ENCODE measurements around the gene TEDC1.

Gene TEDC1

GRCh38 chr14:105468621-105469241, 22.3 kb upstream of the TEDC1 start:
- TF ChIP-seq EGR1 (IDR thresholded peaks at IDR 0.05) (peak; percentile 74), YY1 (IDR thresholded peaks at IDR 0.05; ENCODE audit: low read depth) (0 out of 2 replicates have a peak, but pooled peaks have one; percentile 13), FOXM1 (IDR thresholded peaks at IDR 0.05; ENCODE audit: borderline replicate concordance, low read depth) (0 out of 2 replicates have a peak, but pooled peaks have one; percentile 22), RAD21 (IDR thresholded peaks at IDR 0.05; ENCODE audit: low read depth) (no peak), TEAD4 (IDR thresholded peaks at IDR 0.05) (no peak), NFIC (IDR thresholded peaks at IDR 0.05) (peak; percentile 93), CEBPB (IDR thresholded peaks at IDR 0.05) (no peak), EP300 (IDR thresholded peaks at IDR 0.05; ENCODE audit: borderline replicate concordance) (peak; percentile 88), ZBTB7A (IDR thresholded peaks at IDR 0.05; ENCODE audit: low read depth) (peak; percentile 85; the same call in 1 of the 2 replicates), CREB1 (IDR thresholded peaks at IDR 0.05; ENCODE audit: low read depth) (no peak), TCF12 (IDR thresholded peaks at IDR 0.05; ENCODE audit: low read depth) (peak; percentile 87), TAF1 (IDR thresholded peaks at IDR 0.05; ENCODE audit: low read depth) (no peak)
- TF ChIP-seq, protein P1, sequence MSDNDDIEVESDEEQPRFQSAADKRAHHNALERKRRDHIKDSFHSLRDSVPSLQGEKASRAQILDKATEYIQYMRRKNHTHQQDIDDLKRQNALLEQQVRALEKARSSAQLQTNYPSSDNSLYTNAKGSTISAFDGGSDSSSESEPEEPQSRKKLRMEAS (IDR thresholded peaks at IDR 0.05), result 0 out of 2 replicates have a peak, but pooled peaks have one; percentile 61
- TF ChIP-seq, protein P2, sequence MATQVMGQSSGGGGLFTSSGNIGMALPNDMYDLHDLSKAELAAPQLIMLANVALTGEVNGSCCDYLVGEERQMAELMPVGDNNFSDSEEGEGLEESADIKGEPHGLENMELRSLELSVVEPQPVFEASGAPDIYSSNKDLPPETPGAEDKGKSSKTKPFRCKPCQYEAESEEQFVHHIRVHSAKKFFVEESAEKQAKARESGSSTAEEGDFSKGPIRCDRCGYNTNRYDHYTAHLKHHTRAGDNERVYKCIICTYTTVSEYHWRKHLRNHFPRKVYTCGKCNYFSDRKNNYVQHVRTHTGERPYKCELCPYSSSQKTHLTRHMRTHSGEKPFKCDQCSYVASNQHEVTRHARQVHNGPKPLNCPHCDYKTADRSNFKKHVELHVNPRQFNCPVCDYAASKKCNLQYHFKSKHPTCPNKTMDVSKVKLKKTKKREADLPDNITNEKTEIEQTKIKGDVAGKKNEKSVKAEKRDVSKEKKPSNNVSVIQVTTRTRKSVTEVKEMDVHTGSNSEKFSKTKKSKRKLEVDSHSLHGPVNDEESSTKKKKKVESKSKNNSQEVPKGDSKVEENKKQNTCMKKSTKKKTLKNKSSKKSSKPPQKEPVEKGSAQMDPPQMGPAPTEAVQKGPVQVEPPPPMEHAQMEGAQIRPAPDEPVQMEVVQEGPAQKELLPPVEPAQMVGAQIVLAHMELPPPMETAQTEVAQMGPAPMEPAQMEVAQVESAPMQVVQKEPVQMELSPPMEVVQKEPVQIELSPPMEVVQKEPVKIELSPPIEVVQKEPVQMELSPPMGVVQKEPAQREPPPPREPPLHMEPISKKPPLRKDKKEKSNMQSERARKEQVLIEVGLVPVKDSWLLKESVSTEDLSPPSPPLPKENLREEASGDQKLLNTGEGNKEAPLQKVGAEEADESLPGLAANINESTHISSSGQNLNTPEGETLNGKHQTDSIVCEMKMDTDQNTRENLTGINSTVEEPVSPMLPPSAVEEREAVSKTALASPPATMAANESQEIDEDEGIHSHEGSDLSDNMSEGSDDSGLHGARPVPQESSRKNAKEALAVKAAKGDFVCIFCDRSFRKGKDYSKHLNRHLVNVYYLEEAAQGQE (IDR thresholded peaks at IDR 0.05; ENCODE audit: low read depth), result no peak
- TF ChIP-seq, protein P3, sequence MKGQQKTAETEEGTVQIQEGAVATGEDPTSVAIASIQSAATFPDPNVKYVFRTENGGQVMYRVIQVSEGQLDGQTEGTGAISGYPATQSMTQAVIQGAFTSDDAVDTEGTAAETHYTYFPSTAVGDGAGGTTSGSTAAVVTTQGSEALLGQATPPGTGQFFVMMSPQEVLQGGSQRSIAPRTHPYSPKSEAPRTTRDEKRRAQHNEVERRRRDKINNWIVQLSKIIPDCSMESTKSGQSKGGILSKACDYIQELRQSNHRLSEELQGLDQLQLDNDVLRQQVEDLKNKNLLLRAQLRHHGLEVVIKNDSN (IDR thresholded peaks at IDR 0.05), result 0 out of 2 replicates have a peak, but pooled peaks have one; percentile 9

DNA sequence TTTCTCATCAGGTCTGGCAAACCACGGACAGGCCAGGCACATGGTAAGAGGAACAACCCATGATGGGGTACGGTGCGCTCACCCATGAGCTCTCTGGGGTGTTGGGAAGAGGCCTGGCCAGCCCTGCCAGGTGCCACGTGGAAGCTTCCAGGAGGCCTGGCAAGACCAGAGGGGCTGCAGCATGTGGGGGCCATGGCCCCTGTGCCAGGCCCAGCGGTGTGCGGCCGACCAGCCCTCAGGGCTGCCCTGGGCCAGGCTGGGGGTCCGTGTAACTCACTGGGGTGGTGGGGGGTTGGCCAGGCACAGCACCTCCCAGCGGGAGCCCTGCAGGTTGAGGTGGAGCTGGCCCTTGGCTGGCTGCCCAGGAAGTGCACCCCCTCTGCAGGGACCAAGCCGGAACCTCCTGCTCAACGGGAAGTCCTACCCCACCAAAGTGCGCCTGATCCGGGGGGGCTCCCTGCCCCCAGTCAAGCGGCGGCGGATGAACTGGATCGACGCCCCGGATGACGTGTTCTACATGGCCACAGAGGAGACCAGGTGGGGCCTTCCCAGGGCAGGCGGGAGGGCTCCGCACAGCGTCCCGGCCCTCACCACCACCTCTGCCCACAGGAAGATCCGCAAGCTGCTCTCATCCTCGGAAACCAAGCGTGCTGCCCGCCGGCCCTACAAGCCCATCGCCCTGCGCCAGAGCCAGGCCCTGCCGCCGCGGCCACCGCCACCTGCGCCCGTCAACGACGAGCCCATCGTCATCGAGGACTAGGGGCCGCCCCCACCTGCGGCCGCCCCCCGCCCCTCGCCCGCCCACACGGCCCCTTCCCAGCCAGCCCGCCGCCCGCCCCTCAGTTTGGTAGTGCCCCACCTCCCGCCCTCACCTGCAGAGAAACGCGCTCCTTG, 21.3 kb upstream of the TEDC1 start:
- TF ChIP-seq, protein P2 (IDR thresholded peaks at IDR 0.05; ENCODE audit: low read depth), result no peak
- TF ChIP-seq FOXM1 (IDR thresholded peaks at IDR 0.05; ENCODE audit: borderline replicate concordance, low read depth), result peak; percentile 85
- TF ChIP-seq, protein P3 (IDR thresholded peaks at IDR 0.05), result peak; percentile 53
- peak; percentile 80; the same call in 1 of the 2 replicates for TF ChIP-seq ZBTB7A (IDR thresholded peaks at IDR 0.05; ENCODE audit: low read depth)
- peak; percentile 83 for TF ChIP-seq TEAD4 (IDR thresholded peaks at IDR 0.05)
- no peak for TF ChIP-seq RAD21 (IDR thresholded peaks at IDR 0.05; ENCODE audit: low read depth)
- TF ChIP-seq EP300 (IDR thresholded peaks at IDR 0.05; ENCODE audit: borderline replicate concordance), result peak; percentile 94
- peak; percentile 75 for TF ChIP-seq CREB1 (IDR thresholded peaks at IDR 0.05; ENCODE audit: low read depth)
- TF ChIP-seq YY1 (IDR thresholded peaks at IDR 0.05; ENCODE audit: low read depth), result peak; percentile 60
- TF ChIP-seq TCF12 (IDR thresholded peaks at IDR 0.05; ENCODE audit: low read depth), result peak; percentile 97
- TF ChIP-seq TAF1 (IDR thresholded peaks at IDR 0.05; ENCODE audit: low read depth), result no peak
- TF ChIP-seq, protein P1 (IDR thresholded peaks at IDR 0.05), result peak; percentile 89
- no peak; the same call in 1 of the 2 replicates for TF ChIP-seq CEBPB (IDR thresholded peaks at IDR 0.05)
- peak; percentile 99 for TF ChIP-seq NFIC (IDR thresholded peaks at IDR 0.05)
- TF ChIP-seq EGR1 (IDR thresholded peaks at IDR 0.05), result peak; percentile 30; the same call in 1 of the 2 replicates

- TF ChIP-seq, protein P1 (IDR thresholded peaks at IDR 0.05), result peak; percentile 31; the same call in 1 of the 2 replicates
- TF ChIP-seq CEBPB (IDR thresholded peaks at IDR 0.05) (no peak), RAD21 (IDR thresholded peaks at IDR 0.05; ENCODE audit: low read depth) (peak; percentile 12; the same call in 1 of the 2 replicates), TCF12 (IDR thresholded peaks at IDR 0.05; ENCODE audit: low read depth) (peak; percentile 72; the same call in 1 of the 2 replicates), EP300 (IDR thresholded peaks at IDR 0.05; ENCODE audit: borderline replicate concordance) (peak; percentile 67), EGR1 (IDR thresholded peaks at IDR 0.05) (peak; percentile 51; the same call in 1 of the 2 replicates), TEAD4 (IDR thresholded peaks at IDR 0.05) (0 out of 2 replicates have a peak, but pooled peaks have one; percentile 8), TAF1 (IDR thresholded peaks at IDR 0.05; ENCODE audit: low read depth) (no peak), NFIC (IDR thresholded peaks at IDR 0.05) (peak; percentile 96)
- TF ChIP-seq, protein P2 (IDR thresholded peaks at IDR 0.05; ENCODE audit: low read depth), result no peak
- TF ChIP-seq, protein P3 (IDR thresholded peaks at IDR 0.05), result no peak
These were observed 20.4 kb upstream of the TEDC1 start for GRCh38 chr14:105470350-105471296.
